ENCODE measurements around the gene MED16. TPM values are rescaled to one million over a fixed set of nuclear protein-coding genes. Genes with fewer than 3 reads are reported as not detected.

Gene MED16
- total and polyA plus RNA-seq, 7 experiments from 2014 or later, result 47.5 to 142 (median 67.6) TPM

DNA sequence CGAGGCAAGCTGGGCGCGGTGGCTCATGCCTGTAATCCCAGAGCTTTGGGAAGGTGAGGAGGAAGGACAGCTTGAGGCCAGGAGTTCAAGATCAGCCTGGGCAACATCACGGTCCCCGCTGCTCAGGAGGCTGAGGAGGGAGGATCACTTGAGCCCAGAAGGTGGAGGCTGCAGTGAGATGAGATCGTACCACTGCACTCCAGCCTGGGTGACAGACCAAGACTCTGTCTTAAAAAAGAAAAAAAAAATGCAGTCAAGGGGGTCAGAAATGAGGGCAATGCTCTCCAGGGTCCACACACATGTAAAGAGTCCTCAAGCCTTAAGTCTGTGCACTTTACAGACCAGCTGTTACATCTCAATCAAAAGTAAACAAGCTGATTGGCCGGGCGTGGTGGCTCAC, 11.6 kb upstream of the MED16 start:
- Histone ChIP-seq H3K9me3 (ENCODE audit: control insufficient read depth in 2 of 3, low read length in 3 of 3) (no peaks in the 10 kb centered on the region), H3K4me1 (ENCODE audit: control insufficient read depth in 2 of 2, insufficient read depth in 2 of 2, low read length in 2 of 2) (peaks cover 22 to 41% of the 10 kb centered on the region in 2 donors), H3K36me3 (ENCODE audit: control insufficient read depth in 2 of 3, insufficient read depth in 3 of 3, low read length in 3 of 3) (peaks cover 0 to 39% (median 5%) of the 10 kb centered on the region in 3 experiments), H3K27me3 (ENCODE audit: control insufficient read depth in 2 of 2, insufficient read depth in 2 of 2, low read length in 2 of 2) (no peaks in the 10 kb centered on the region), H3K27ac (ENCODE audit: low read depth, low read length) (no peak overlapping the region), H3K4me3 (ENCODE audit: low read length) (no peak overlapping the region)
- CTCF ChIA-PET, result no interaction called here
- H3K27me3 Mint-ChIP-seq, result no peaks in the 10 kb centered on the region
- peaks cover 0 to 5% (median 0%) of the 10 kb centered on the region in 11 donors for H3K9me3 Mint-ChIP-seq
- H3K36me3 Mint-ChIP-seq, result peaks cover 0 to 8% (median 3%) of the 10 kb centered on the region in 5 donors
- H3K4me1 Mint-ChIP-seq, result peaks cover 22 to 69% (median 46%) of the 10 kb centered on the region in 7 donors
- peak overlapping the region in 8 of 9 donors; percentile 44 to 100 (median 100) for H3K27ac Mint-ChIP-seq
- DNase-seq, result no peak
- no peak for ATAC-seq
- POLR2A ChIA-PET, result interaction anchor here (0.7 to 10.7 kb wide), 3 partner anchors 9 to 131 kb away, joined by 3 to 196 read pairs (median 3); partner anchors contain the start of genes MED16, RNU6-2 and RNU6-9
- peak overlapping the region in 3 of 10 donors; percentile 6 to 54 (median 29) for H3K4me3 Mint-ChIP-seq
- intact Hi-C loops (cut with micrococcal nuclease), result loop anchor here in 1 of 2 donors (10.0 kb wide), 1 partner anchor 240 kb away; the partner anchor contains the start of gene RNF126

DNA sequence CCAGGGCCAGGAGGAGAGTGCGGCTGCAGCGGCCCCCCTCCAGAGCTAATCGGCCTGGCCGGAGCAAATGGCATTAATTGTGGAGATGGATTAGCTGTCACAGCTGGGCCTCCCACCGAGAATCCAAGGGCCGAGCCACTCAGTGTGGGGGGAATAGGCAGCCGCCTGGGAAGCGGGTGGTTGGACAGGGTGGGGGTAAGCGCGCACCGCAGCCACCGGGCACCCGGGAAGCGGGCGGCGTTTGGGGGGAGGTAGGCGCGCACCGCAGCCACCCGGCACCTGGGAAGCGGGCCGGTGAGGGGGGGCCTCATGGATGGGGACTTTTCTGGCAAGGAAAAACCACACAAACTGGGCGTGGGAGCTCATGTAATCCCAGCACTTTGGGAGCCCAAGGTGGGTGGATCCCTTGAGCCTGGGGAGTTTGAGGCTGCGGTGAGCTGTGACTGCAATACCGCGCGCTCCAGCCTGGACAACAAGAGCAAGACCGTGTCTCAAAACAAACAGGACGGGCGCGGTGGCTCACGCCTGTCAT, 10.3 kb upstream of the MED16 start:
- DNase-seq, result no peak
- no peak for ATAC-seq
- H3K27ac ChIP-seq (ENCODE audit: low read depth, low read length), result no peak overlapping the region
- no peaks in the 10 kb centered on the region for H3K9me3 ChIP-seq (ENCODE audit: control insufficient read depth in 2 of 3, low read length in 3 of 3)
- H3K4me1 Mint-ChIP-seq, result peaks cover 14 to 63% (median 35%) of the 10 kb centered on the region in 7 donors
- peaks cover 0 to 4% (median 0%) of the 10 kb centered on the region in 5 donors for H3K36me3 Mint-ChIP-seq
- intact Hi-C loops (cut with micrococcal nuclease), result loop anchor here in 1 of 2 donors (10.0 kb wide), 1 partner anchor 239 kb away; the partner anchor contains the start of gene RNF126
- ChIA-PET POLR2A (interaction anchor here (0.6 to 10.7 kb wide), 3 partner anchors 8 to 101 kb away, joined by 3 to 196 read pairs (median 4); partner anchors contain the start of genes MED16 and RNU6-9), CTCF (no interaction called here)
- H3K27ac Mint-ChIP-seq, result no peak overlapping the region
- H3K4me3 Mint-ChIP-seq, result peak overlapping the region in 1 of 10 donors; percentile 48
- H3K27me3 ChIP-seq (ENCODE audit: control insufficient read depth in 2 of 2, insufficient read depth in 2 of 2, low read length in 2 of 2), result no peaks in the 10 kb centered on the region
- no peaks in the 10 kb centered on the region for H3K27me3 Mint-ChIP-seq
- no peaks in the 10 kb centered on the region for H3K9me3 Mint-ChIP-seq
- H3K36me3 ChIP-seq (ENCODE audit: control insufficient read depth in 2 of 3, insufficient read depth in 3 of 3, low read length in 3 of 3), result peaks cover 0 to 51% (median 5%) of the 10 kb centered on the region in 3 experiments
- H3K4me3 ChIP-seq (ENCODE audit: low read length), result no peak overlapping the region
- H3K4me1 ChIP-seq (ENCODE audit: control insufficient read depth in 2 of 2, insufficient read depth in 2 of 2, low read length in 2 of 2), result peaks cover 20 to 38% of the 10 kb centered on the region in 2 donors

DNA sequence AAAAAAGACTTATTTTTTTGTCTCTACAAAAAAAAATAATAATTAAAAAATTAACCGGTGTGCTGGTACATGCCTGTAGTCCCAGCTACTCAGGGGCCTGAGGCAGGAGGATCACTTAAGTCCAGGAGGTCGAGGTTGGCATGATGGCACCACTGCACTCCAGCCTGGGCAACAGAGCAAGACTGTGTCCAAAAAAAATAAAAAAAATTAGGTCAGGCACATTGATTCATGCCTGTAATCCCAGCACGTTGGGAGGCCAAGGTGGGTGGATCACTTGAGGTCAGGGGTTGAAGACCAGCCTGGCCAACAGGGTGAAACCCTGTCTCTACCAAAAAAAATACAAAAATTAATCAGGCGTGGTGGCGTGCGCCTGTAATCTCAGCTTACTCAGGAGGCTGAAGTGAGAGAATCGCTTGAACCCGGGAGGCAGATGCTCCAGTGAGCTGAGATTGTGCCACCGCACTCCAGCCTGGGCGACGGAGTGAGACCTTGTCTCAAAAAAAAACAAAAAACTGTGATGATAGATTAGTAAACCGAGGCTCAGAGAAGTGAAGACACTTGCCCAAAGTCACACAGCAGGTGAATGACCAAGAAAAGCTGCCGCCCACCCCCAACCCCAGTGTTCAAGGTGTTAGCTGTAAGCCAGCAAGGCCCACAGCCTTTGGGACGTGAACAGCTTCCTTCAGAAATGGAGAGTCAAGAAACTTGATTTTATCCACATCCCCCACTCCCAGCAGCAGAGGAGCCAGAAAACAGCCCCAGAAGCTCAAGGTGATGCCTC, 9.6 kb upstream of the MED16 start:
- H3K4me1 ChIP-seq (ENCODE audit: control insufficient read depth in 2 of 2, insufficient read depth in 2 of 2, low read length in 2 of 2), result peaks cover 13 to 31% of the 10 kb centered on the region in 2 donors
- H3K27me3 ChIP-seq (ENCODE audit: control insufficient read depth in 2 of 2, insufficient read depth in 2 of 2, low read length in 2 of 2), result no peaks in the 10 kb centered on the region
- no peaks in the 10 kb centered on the region for H3K9me3 ChIP-seq (ENCODE audit: control insufficient read depth in 2 of 3, low read length in 3 of 3)
- Mint-ChIP-seq H3K27me3 (no peaks in the 10 kb centered on the region), H3K36me3 (peaks cover 0 to 6% (median 0%) of the 10 kb centered on the region in 5 donors), H3K9me3 (no peaks in the 10 kb centered on the region), H3K27ac (peak overlapping the region in 6 of 9 donors; percentile 14 to 88 (median 70)), H3K4me1 (peaks cover 14 to 56% (median 31%) of the 10 kb centered on the region in 7 donors), H3K4me3 (peak overlapping the region in 2 of 10 donors; percentile 29 to 48)
- H3K4me3 ChIP-seq (ENCODE audit: low read length), result no peak overlapping the region
- intact Hi-C loops (cut with micrococcal nuclease), result loop anchor here in 1 of 2 donors (10.0 kb wide), 1 partner anchor 238 kb away; the partner anchor contains the start of gene RNF126
- ChIA-PET CTCF (no interaction called here), POLR2A (interaction anchor here (0.6 to 10.7 kb wide), 7 partner anchors 7 to 101 kb away, joined by 3 to 196 read pairs (median 5); partner anchors contain the start of genes MED16, R3HDM4 and RNU6-9)
- ATAC-seq, result no peak
- no peak for DNase-seq
- H3K27ac ChIP-seq (ENCODE audit: low read depth, low read length), result peak overlapping the region; percentile 21
- peaks cover 0 to 55% (median 7%) of the 10 kb centered on the region in 3 experiments for H3K36me3 ChIP-seq (ENCODE audit: control insufficient read depth in 2 of 3, insufficient read depth in 3 of 3, low read length in 3 of 3)

DNA sequence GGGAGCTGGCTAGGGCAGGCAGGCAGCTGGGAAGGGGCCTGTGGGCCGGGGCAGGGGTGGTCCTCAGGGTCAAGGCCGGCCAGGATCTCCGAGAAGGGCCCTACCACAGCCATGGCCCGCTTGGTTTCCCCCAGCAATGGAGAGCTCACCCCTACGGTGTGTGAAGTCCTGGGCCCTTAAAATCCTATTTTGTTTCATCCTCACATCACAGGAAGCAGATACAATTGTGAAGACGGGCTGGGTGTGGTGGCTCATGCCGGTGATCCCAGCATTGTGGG, 9.0 kb upstream of the MED16 start:
- H3K27ac Mint-ChIP-seq, result peak overlapping the region in 3 of 9 donors; percentile 19 to 63 (median 42)
- POLR2A ChIA-PET, result interaction anchor here (1.0 to 10.7 kb wide), 6 partner anchors 6 to 40 kb away, joined by 3 to 196 read pairs (median 6); partner anchors contain the start of genes MED16, R3HDM4 and RNU6-9

DNA sequence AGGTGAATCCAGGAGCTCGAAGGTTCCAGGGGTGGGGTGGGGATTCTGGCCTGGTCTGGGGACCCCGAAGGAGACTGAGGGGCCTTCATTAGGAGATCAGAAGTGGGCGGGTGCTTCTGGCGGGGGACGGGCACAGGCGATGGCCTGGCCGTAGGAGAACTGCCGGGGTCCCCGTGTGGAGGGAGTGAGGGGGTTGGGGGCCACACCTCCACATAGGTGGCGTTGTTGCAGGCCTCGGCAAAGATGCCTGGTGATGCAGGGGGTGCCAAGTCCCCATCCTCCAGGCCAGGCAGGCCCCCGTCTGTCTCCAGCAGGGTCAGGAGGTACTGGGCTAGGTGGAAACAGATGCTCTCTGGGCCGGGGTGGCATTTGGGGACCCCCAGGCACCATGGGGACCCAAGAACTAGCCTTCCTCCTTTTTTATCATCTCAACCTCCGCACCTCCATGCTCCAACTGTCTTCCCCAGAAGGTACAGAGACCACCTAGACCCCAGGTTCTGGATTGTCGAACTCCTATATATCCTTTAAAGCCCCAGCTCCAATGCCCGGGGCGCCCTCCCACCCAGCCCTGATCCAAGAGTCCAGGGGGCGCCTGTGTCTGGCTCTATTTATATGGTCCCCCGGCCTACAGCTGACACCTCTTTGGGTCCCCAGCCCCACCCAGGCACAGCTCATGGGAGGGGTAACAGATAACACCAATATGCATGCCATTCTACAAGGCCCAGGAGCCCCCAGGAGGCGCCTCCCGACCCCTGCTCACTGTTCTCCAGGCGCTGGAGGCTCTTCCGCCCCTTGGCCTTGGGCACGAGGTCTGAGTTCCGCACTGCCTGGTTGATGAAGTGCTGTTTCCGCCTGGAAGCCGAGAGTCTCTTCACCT, 8.5 kb upstream of the MED16 start:
- Mint-ChIP-seq H3K27me3 (no peaks in the 10 kb centered on the region), H3K9me3 (no peaks in the 10 kb centered on the region), H3K4me1 (peaks cover 6 to 44% (median 22%) of the 10 kb centered on the region in 7 donors), H3K36me3 (peaks cover 0 to 8% (median 4%) of the 10 kb centered on the region in 5 donors), H3K27ac (peak overlapping the region in 6 of 9 donors; percentile 23 to 64 (median 42)), H3K4me3 (peak overlapping the region in 1 of 10 donors; percentile 12)
- peaks cover 0 to 66% (median 9%) of the 10 kb centered on the region in 3 experiments for H3K36me3 ChIP-seq (ENCODE audit: control insufficient read depth in 2 of 3, insufficient read depth in 3 of 3, low read length in 3 of 3)
- intact Hi-C loops (cut with micrococcal nuclease), result loop anchor here in 1 of 2 donors (10.0 kb wide), 1 partner anchor 237 kb away; the partner anchor contains the start of gene RNF126
- POLR2A ChIA-PET, result interaction anchor here (1.0 to 10.7 kb wide), 5 partner anchors 6 to 39 kb away, joined by 3 to 196 read pairs (median 7); partner anchors contain the start of genes MED16, R3HDM4 and RNU6-9
- H3K4me1 ChIP-seq (ENCODE audit: control insufficient read depth in 2 of 2, insufficient read depth in 2 of 2, low read length in 2 of 2), result peaks cover 1 to 19% of the 10 kb centered on the region in 2 donors
- no peak overlapping the region for H3K4me3 ChIP-seq (ENCODE audit: low read length)
- H3K27ac ChIP-seq (ENCODE audit: low read depth, low read length), result peak overlapping the region; percentile 21
- no peaks in the 10 kb centered on the region for H3K9me3 ChIP-seq (ENCODE audit: control insufficient read depth in 2 of 3, low read length in 3 of 3)
- DNase-seq, result no peak
- no peaks in the 10 kb centered on the region for H3K27me3 ChIP-seq (ENCODE audit: control insufficient read depth in 2 of 2, insufficient read depth in 2 of 2, low read length in 2 of 2)
- CTCF ChIA-PET, result no interaction called here
- ATAC-seq, result no peak

More for the DNA sequence above, 9.0 kb upstream of the MED16 start:
- no peaks in the 10 kb centered on the region for H3K9me3 Mint-ChIP-seq
- peaks cover 12 to 50% (median 27%) of the 10 kb centered on the region in 7 donors for H3K4me1 Mint-ChIP-seq
- no peaks in the 10 kb centered on the region for H3K27me3 Mint-ChIP-seq
- peaks cover 0 to 6% (median 0%) of the 10 kb centered on the region in 5 donors for H3K36me3 Mint-ChIP-seq
- CTCF ChIA-PET, result no interaction called here
- Histone ChIP-seq H3K4me1 (ENCODE audit: control insufficient read depth in 2 of 2, insufficient read depth in 2 of 2, low read length in 2 of 2) (peaks cover 7 to 25% of the 10 kb centered on the region in 2 donors), H3K27ac (ENCODE audit: low read depth, low read length) (peak overlapping the region; percentile 21), H3K27me3 (ENCODE audit: control insufficient read depth in 2 of 2, insufficient read depth in 2 of 2, low read length in 2 of 2) (no peaks in the 10 kb centered on the region), H3K9me3 (ENCODE audit: control insufficient read depth in 2 of 3, low read length in 3 of 3) (no peaks in the 10 kb centered on the region), H3K36me3 (ENCODE audit: control insufficient read depth in 2 of 3, insufficient read depth in 3 of 3, low read length in 3 of 3) (peaks cover 0 to 61% (median 9%) of the 10 kb centered on the region in 3 experiments), H3K4me3 (ENCODE audit: low read length) (no peak overlapping the region)
- no peak overlapping the region for H3K4me3 Mint-ChIP-seq
- DNase-seq (no peak), ATAC-seq (no peak)
- intact Hi-C loops (cut with micrococcal nuclease), result loop anchor here in 1 of 2 donors (10.0 kb wide), 1 partner anchor 237 kb away; the partner anchor contains the start of gene RNF126

Measured in naive thymus-derived CD4-positive, alpha-beta T cell (primary cell).